Measurements from ENCODE around the gene SLC6A6.

SLC6A6 gene

DNA sequence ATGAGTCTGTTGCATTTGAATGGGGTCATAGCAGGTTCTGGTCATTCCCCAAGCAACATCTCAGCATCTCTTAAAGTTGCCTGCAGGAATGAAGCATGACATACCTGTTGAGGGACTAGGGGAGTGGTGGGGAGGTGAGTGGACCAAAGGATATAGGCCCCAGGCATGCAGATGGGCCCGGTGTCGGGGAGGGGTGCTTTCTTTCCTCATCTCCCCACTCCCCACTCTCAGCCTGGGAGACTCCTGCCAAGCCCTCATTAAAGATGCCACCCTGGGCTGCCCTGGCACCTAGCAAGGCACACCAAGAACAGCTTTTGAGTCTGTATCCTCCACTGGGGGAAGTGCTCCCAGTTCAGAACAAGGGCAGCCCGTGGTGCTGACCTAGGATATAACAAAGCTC, 83.6 kb downstream of the SLC6A6 start:
- Histone ChIP-seq H2AFZ (ENCODE audit: low read depth, low read length) (no peak overlapping the region), H3K79me1 (replicated peaks; ENCODE audit: low read length, poor library complexity, severe bottlenecking) (peaks cover 20% of the 10 kb centered on the region), H3K23ac (ENCODE audit: low read length in 2 of 2) (no peak overlapping the region), H4K91ac (ENCODE audit: low read length) (no peak overlapping the region), H3K27ac (ENCODE audit: low read length, poor library complexity, severe bottlenecking) (no peak overlapping the region), H2AK5ac (ENCODE audit: low read length, severe bottlenecking) (no peak overlapping the region), H3K27me3 (ENCODE audit: control insufficient read depth in 1 of 2, insufficient read depth in 1 of 2, low read length in 2 of 2) (no peaks in the 10 kb centered on the region), H2BK15ac (ENCODE audit: low read depth, poor library complexity, severe bottlenecking) (no peak overlapping the region), H3K14ac (ENCODE audit: low read length in 2 of 2) (no peak overlapping the region), H3K36me3 (ENCODE audit: control insufficient read depth in 1 of 2, insufficient read depth in 2 of 2, low read depth in 1 of 2, low read length in 2 of 2) (peaks cover 78 to 86% of the 10 kb centered on the region in 2 experiments), H3K4ac (ENCODE audit: low read depth in 1 of 2, low read length in 2 of 2) (no peak overlapping the region), H3K18ac (ENCODE audit: low read depth in 1 of 2, low read length in 2 of 2) (no peak overlapping the region), H4K8ac (ENCODE audit: low read length) (no peak overlapping the region), H3K9ac (ENCODE audit: low read length) (no peak overlapping the region), H3K4me3 (ENCODE audit: insufficient read depth in 1 of 2, low read depth in 1 of 2, low read length in 2 of 2) (no peak overlapping the region), H3K4me2 (ENCODE audit: low read length, poor library complexity, severe bottlenecking) (no peak overlapping the region), H2BK5ac (ENCODE audit: low read depth, low read length, poor library complexity, severe bottlenecking) (no peak overlapping the region), H2BK120ac (ENCODE audit: low read depth, low read length) (no peak overlapping the region), H2BK12ac (ENCODE audit: low read length in 2 of 2) (no peak overlapping the region), H3K9me3 (ENCODE audit: control insufficient read depth, low read length) (no peaks in the 10 kb centered on the region), H3K4me1 (ENCODE audit: control insufficient read depth, insufficient read depth, low read depth, low read length) (peaks cover 8% of the 10 kb centered on the region)
- DNase-seq = no peak
- 92% methylated on average over 2 of the region's 3 CpGs for WGBS

DNA sequence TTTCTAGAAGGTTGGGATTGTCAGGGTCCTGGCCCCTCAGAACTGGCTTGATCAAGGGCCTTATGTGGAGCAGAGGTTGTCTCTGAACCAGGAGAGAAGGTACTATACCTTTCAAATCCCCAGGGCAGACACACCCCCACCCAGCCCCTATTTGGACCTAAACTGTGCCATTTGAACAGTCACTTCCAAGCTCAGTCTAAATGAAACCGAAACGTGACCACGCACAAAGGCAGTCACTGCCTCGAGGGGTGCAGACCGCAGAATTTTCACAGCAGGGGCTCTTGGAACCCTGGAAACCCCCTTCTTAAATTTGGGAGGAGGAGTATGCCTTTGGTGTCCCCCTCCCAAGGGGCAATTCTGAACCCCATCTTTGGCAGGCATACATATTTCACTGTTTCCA, 84.1 kb downstream of the SLC6A6 start:
- H3K14ac ChIP-seq (ENCODE audit: low read length in 2 of 2) = no peak overlapping the region
- no peak overlapping the region for H3K18ac ChIP-seq (ENCODE audit: low read depth in 1 of 2, low read length in 2 of 2)
- no peak overlapping the region for H3K4ac ChIP-seq (ENCODE audit: low read depth in 1 of 2, low read length in 2 of 2)
- H2BK12ac ChIP-seq (ENCODE audit: low read length in 2 of 2) = no peak overlapping the region
- H3K79me1 ChIP-seq (replicated peaks; ENCODE audit: low read length, poor library complexity, severe bottlenecking) = peaks cover 17% of the 10 kb centered on the region
- H3K4me1 ChIP-seq (ENCODE audit: control insufficient read depth, insufficient read depth, low read depth, low read length) = peaks cover 8% of the 10 kb centered on the region
- H3K4me2 ChIP-seq (ENCODE audit: low read length, poor library complexity, severe bottlenecking) = no peak overlapping the region
- no peak overlapping the region for H2BK120ac ChIP-seq (ENCODE audit: low read depth, low read length)
- no peak overlapping the region for H4K91ac ChIP-seq (ENCODE audit: low read length)
- no peak overlapping the region for H2AK5ac ChIP-seq (ENCODE audit: low read length, severe bottlenecking)
- H2BK5ac ChIP-seq (ENCODE audit: low read depth, low read length, poor library complexity, severe bottlenecking) = no peak overlapping the region
- H3K9me3 ChIP-seq (ENCODE audit: control insufficient read depth, low read length) = no peaks in the 10 kb centered on the region
- H3K36me3 ChIP-seq (ENCODE audit: control insufficient read depth in 1 of 2, insufficient read depth in 2 of 2, low read depth in 1 of 2, low read length in 2 of 2) = peaks cover 73 to 86% of the 10 kb centered on the region in 2 experiments
- H2AFZ ChIP-seq (ENCODE audit: low read depth, low read length) = no peak overlapping the region
- no peaks in the 10 kb centered on the region for H3K27me3 ChIP-seq (ENCODE audit: control insufficient read depth in 1 of 2, insufficient read depth in 1 of 2, low read length in 2 of 2)
- 100% methylated on average over 1 of the region's 5 CpGs for WGBS
- no peak overlapping the region for H3K4me3 ChIP-seq (ENCODE audit: insufficient read depth in 1 of 2, low read depth in 1 of 2, low read length in 2 of 2)
- H3K9ac ChIP-seq (ENCODE audit: low read length) = no peak overlapping the region
- no peak overlapping the region for H2BK15ac ChIP-seq (ENCODE audit: low read depth, poor library complexity, severe bottlenecking)
- H4K8ac ChIP-seq (ENCODE audit: low read length) = no peak overlapping the region
- no peak for DNase-seq
- H3K27ac ChIP-seq (ENCODE audit: low read length, poor library complexity, severe bottlenecking) = no peak overlapping the region
- no peak overlapping the region for H3K23ac ChIP-seq (ENCODE audit: low read length in 2 of 2)

DNA sequence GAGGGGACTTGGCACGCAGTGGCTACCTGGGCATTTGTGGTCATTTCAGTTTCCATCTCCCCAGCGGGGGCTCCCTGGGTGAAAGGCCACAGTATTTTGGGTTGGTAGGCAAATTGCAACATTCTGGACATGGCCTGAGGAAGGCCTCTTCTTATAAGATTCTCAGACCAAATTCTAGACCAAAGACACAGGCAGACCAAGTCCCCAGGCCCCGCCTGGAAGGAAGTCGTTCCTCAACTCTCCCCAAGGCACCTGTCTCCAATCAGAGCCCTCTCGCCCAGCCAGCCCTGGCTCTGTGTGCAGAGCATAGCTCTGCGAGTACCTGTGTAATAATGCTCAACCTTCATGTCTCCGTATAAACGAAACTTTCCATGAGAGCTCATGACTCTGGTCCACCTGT, 84.7 kb downstream of the SLC6A6 start:
- peaks cover 8% of the 10 kb centered on the region for H3K4me1 ChIP-seq (ENCODE audit: control insufficient read depth, insufficient read depth, low read depth, low read length)
- 93% methylated on average over 8 of the region's 8 CpGs for WGBS
- H3K4me2 ChIP-seq (ENCODE audit: low read length, poor library complexity, severe bottlenecking) = no peak overlapping the region
- DNase-seq = no peak
- H3K36me3 ChIP-seq (ENCODE audit: control insufficient read depth in 1 of 2, insufficient read depth in 2 of 2, low read depth in 1 of 2, low read length in 2 of 2) = peaks cover 67 to 86% of the 10 kb centered on the region in 2 experiments
- no peak overlapping the region for H2BK5ac ChIP-seq (ENCODE audit: low read depth, low read length, poor library complexity, severe bottlenecking)
- no peak overlapping the region for H2BK120ac ChIP-seq (ENCODE audit: low read depth, low read length)
- H3K4ac ChIP-seq (ENCODE audit: low read depth in 1 of 2, low read length in 2 of 2) = no peak overlapping the region
- peaks cover 13% of the 10 kb centered on the region for H3K79me1 ChIP-seq (replicated peaks; ENCODE audit: low read length, poor library complexity, severe bottlenecking)
- H2BK12ac ChIP-seq (ENCODE audit: low read length in 2 of 2) = no peak overlapping the region
- no peak overlapping the region for H3K9ac ChIP-seq (ENCODE audit: low read length)
- no peaks in the 10 kb centered on the region for H3K9me3 ChIP-seq (ENCODE audit: control insufficient read depth, low read length)
- no peak overlapping the region for H3K4me3 ChIP-seq (ENCODE audit: insufficient read depth in 1 of 2, low read depth in 1 of 2, low read length in 2 of 2)
- H2AFZ ChIP-seq (ENCODE audit: low read depth, low read length) = no peak overlapping the region
- no peak overlapping the region for H4K91ac ChIP-seq (ENCODE audit: low read length)
- H4K8ac ChIP-seq (ENCODE audit: low read length) = no peak overlapping the region
- H3K18ac ChIP-seq (ENCODE audit: low read depth in 1 of 2, low read length in 2 of 2) = no peak overlapping the region
- H3K14ac ChIP-seq (ENCODE audit: low read length in 2 of 2) = no peak overlapping the region
- H3K27ac ChIP-seq (ENCODE audit: low read length, poor library complexity, severe bottlenecking) = no peak overlapping the region
- H2BK15ac ChIP-seq (ENCODE audit: low read depth, poor library complexity, severe bottlenecking) = no peak overlapping the region
- no peaks in the 10 kb centered on the region for H3K27me3 ChIP-seq (ENCODE audit: control insufficient read depth in 1 of 2, insufficient read depth in 1 of 2, low read length in 2 of 2)
- no peak overlapping the region for H3K23ac ChIP-seq (ENCODE audit: low read length in 2 of 2)
- H2AK5ac ChIP-seq (ENCODE audit: low read length, severe bottlenecking) = no peak overlapping the region

DNA sequence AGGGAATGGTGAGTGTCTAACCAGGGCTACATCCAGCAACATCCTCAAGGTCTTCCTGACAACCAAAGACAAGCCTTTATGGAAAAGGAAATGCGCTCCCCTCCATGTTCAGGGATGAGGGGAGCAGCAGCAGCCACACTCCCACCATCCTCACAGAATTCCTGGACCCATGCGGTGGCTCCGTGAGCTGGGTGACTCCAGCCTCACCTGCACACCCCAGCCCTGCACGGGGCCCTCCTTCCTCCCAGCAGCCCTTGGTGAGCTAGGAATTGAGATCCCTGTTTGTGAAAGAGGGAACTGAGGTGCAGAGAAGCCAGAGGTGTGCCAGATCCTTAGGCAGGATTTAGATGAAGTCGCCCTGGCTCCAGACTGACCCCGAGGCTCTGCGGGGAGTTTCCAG, 85.4 kb downstream of the SLC6A6 start:
- peaks cover 8% of the 10 kb centered on the region for H3K4me1 ChIP-seq (ENCODE audit: control insufficient read depth, insufficient read depth, low read depth, low read length)
- H4K8ac ChIP-seq (ENCODE audit: low read length) = no peak overlapping the region
- H3K9me3 ChIP-seq (ENCODE audit: control insufficient read depth, low read length) = no peaks in the 10 kb centered on the region
- no peak overlapping the region for H2BK12ac ChIP-seq (ENCODE audit: low read length in 2 of 2)
- no peak overlapping the region for H3K4me3 ChIP-seq (ENCODE audit: insufficient read depth in 1 of 2, low read depth in 1 of 2, low read length in 2 of 2)
- H3K14ac ChIP-seq (ENCODE audit: low read length in 2 of 2) = no peak overlapping the region
- H2AK5ac ChIP-seq (ENCODE audit: low read length, severe bottlenecking) = no peak overlapping the region
- peaks cover 9% of the 10 kb centered on the region for H3K79me1 ChIP-seq (replicated peaks; ENCODE audit: low read length, poor library complexity, severe bottlenecking)
- H2BK15ac ChIP-seq (ENCODE audit: low read depth, poor library complexity, severe bottlenecking) = no peak overlapping the region
- H3K36me3 ChIP-seq (ENCODE audit: control insufficient read depth in 1 of 2, insufficient read depth in 2 of 2, low read depth in 1 of 2, low read length in 2 of 2) = peaks cover 60 to 85% of the 10 kb centered on the region in 2 experiments
- no peak overlapping the region for H3K4me2 ChIP-seq (ENCODE audit: low read length, poor library complexity, severe bottlenecking)
- H2AFZ ChIP-seq (ENCODE audit: low read depth, low read length) = no peak overlapping the region
- no peak for DNase-seq
- no peak overlapping the region for H2BK120ac ChIP-seq (ENCODE audit: low read depth, low read length)
- H3K9ac ChIP-seq (ENCODE audit: low read length) = no peak overlapping the region
- no peak overlapping the region for H3K23ac ChIP-seq (ENCODE audit: low read length in 2 of 2)
- H4K91ac ChIP-seq (ENCODE audit: low read length) = no peak overlapping the region
- H3K4ac ChIP-seq (ENCODE audit: low read depth in 1 of 2, low read length in 2 of 2) = no peak overlapping the region
- WGBS = 77% methylated on average over 4 of the region's 7 CpGs
- H3K27me3 ChIP-seq (ENCODE audit: control insufficient read depth in 1 of 2, insufficient read depth in 1 of 2, low read length in 2 of 2) = no peaks in the 10 kb centered on the region
- H3K18ac ChIP-seq (ENCODE audit: low read depth in 1 of 2, low read length in 2 of 2) = no peak overlapping the region
- H3K27ac ChIP-seq (ENCODE audit: low read length, poor library complexity, severe bottlenecking) = no peak overlapping the region
- H2BK5ac ChIP-seq (ENCODE audit: low read depth, low read length, poor library complexity, severe bottlenecking) = no peak overlapping the region
